GM12878 (cell line): ENCODE data around the gene UGT1A8. TPM values are rescaled to one million over a fixed set of nuclear protein-coding genes. Genes with fewer than 3 reads are reported as not detected.

Source experiments
- ATAC-seq: fragments of 200-7000 bp; cut with Tn5 transposase; 3 replicates; pipeline ENCODE4 v1.9.1; 2020; ENCODE audit warnings: mild to moderate bottlenecking, moderate library complexity
- BruUV-seq: library from RNA; stranded (reverse); fragments of 400-500 nt; replicated peaks from 2 replicates; lab custom pipeline; 2021; lab: Mats Ljungman, UMichigan
- CTCF ChIA-PET: fragments of 300-600 bp; sonication (Branson Sonifier 250); formaldehyde crosslinking; extraction: SDS; loops from one replicate; lab custom pipeline; 2021; ENCODE audit warnings: inconsistent platforms; lab: Yijun Ruan, JAX
- POLR2A ChIA-PET: fragments of 350-600 bp; formaldehyde crosslinking; extraction: SDS; loops from one replicate; lab custom pipeline; 2021; ENCODE audit warnings: inconsistent platforms; lab: Charles Lee
- RAD21 ChIA-PET: fragments of 300-600 bp; sonication (Branson Sonifier 250); formaldehyde crosslinking; loops from one replicate; lab custom pipeline; 2023; ENCODE audit warnings: antibody characterized with exemption; ENCODE audit not compliant: unreplicated experiment; lab: Charles Lee
- SMC1A ChIA-PET: fragments of 300-600 bp; sonication (Branson Sonifier 250); formaldehyde crosslinking; loops from one replicate; lab custom pipeline; 2023; ENCODE audit not compliant: unreplicated experiment, uncharacterized antibody; lab: Charles Lee
- DNase-seq: peaks from one replicate; pipeline ENCODE4 v3.0.0-alpha.2; 2011; ENCODE audit warnings: low read depth, low spot score
- FAIRE-seq: peaks from 3 replicates; lab custom pipeline; 2011; peaks lifted over from hg19 to GRCh38; lab: Jason Lieb, UNC
- H2AFZ ChIP-seq: 2 replicates; pipeline ENCODE4 v1.6.0; 2011; ENCODE audit warnings: low read depth, low read length, control low read depth; ENCODE audit not compliant: control insufficient read depth
- H3K27ac ChIP-seq: 2 replicates; pipeline ENCODE4 v1.5.1; 2011; ENCODE audit warnings: control low read depth; ENCODE audit not compliant: control insufficient read depth, insufficient read depth
- H3K27me3 ChIP-seq, 2 experiments: replicated peaks in 1 of 2; 2 replicates each; pipeline versions ENCODE4 v1.6.0 to v1.6.1; 2011; ENCODE audit warnings: low read length in 1 of 2; ENCODE audit not compliant: control insufficient read depth in 2 of 2, insufficient read depth in 2 of 2
- H3K36me3 ChIP-seq, 2 experiments: 2 replicates each; pipeline ENCODE4 v1.5.1; 2011; ENCODE audit warnings: low read length in 1 of 2; ENCODE audit not compliant: control insufficient read depth in 2 of 2, insufficient read depth in 2 of 2
- H3K4me1 ChIP-seq: 2 replicates; pipeline ENCODE4 v1.6.1; 2011; ENCODE audit warnings: mild to moderate bottlenecking, low read length, moderate library complexity, mixed read lengths; ENCODE audit not compliant: control insufficient read depth, insufficient read depth
- H3K4me2 ChIP-seq: 2 replicates; pipeline ENCODE4 v1.6.0; 2011; ENCODE audit warnings: control low read depth; ENCODE audit not compliant: control insufficient read depth, insufficient read depth
- H3K4me3 ChIP-seq: fragments of 200-600 bp; sonication (generic); 2 replicates; pipeline ENCODE4 v1.5.1; 2016
- H3K79me2 ChIP-seq: 2 replicates; pipeline ENCODE4 v1.6.0; 2011; ENCODE audit warnings: low read length; ENCODE audit not compliant: control insufficient read depth, insufficient read depth
- H3K9ac ChIP-seq: 2 replicates; pipeline ENCODE4 v1.8.0; 2011; ENCODE audit warnings: low read length, control low read depth, mixed read lengths; ENCODE audit not compliant: control insufficient read depth, insufficient read depth
- H3K9me3 ChIP-seq: replicated peaks from 3 replicates; pipeline ENCODE4 v1.5.1; 2011; ENCODE audit warnings: mild to moderate bottlenecking, low read length; ENCODE audit not compliant: control insufficient read depth, insufficient read depth
- H4K20me1 ChIP-seq: 2 replicates; pipeline ENCODE4 v1.6.0; 2011; ENCODE audit not compliant: control insufficient read depth, insufficient read depth
- ESRRA ChIP-seq: IDR thresholded peaks from 2 replicates; pipeline ENCODE4 v1.6.1; 2012; ENCODE audit warnings: mild to moderate bottlenecking, low read length, improper control_type of control experiment
- FOXM1 ChIP-seq: IDR thresholded peaks from 2 replicates; pipeline ENCODE4 v1.6.1; 2012; ENCODE audit warnings: low read depth, mild to moderate bottlenecking, inconsistent platforms, low read length, moderate library complexity
- MTA3 ChIP-seq: IDR thresholded peaks from 2 replicates; pipeline ENCODE4 v1.6.1; 2012; ENCODE audit warnings: low read length, inconsistent platforms, borderline replicate concordance
- MYB ChIP-seq: fragments of 150-350 bp; IDR thresholded peaks from 2 replicates; pipeline ENCODE4 v1.6.1; 2014; ENCODE audit warnings: mild to moderate bottlenecking, low read depth, low read length, borderline replicate concordance
- MYC ChIP-seq: IDR thresholded peaks from 2 replicates; pipeline ENCODE4 v1.6.1; 2011; ENCODE audit warnings: mild to moderate bottlenecking, low read length, moderate library complexity, inconsistent platforms; ENCODE audit not compliant: insufficient read depth, insufficient replicate concordance, insufficient read length, severe bottlenecking
- ZNF592 ChIP-seq: fragments of 450-650 bp; IDR thresholded peaks from 2 replicates; pipeline ENCODE4 v1.6.1; 2017; ENCODE audit warnings: mild to moderate bottlenecking, moderate library complexity
- WGBS: methylation state at CpG from one replicate; pipeline ENCODE4 v1.1.6; 2016; ENCODE audit warnings: low lambda C conversion rate; ENCODE audit not compliant: insufficient replicate concordance, insufficient coverage; ENCODE audit errors: missing lambda C conversion rate; 5-methylcytosine and 5-hydroxymethylcytosine counted together
- in situ Hi-C: fragments of 300-500 bp; cut with MboI; formaldehyde crosslinking; loops from 9 replicates; pipeline ENCODE4 v1.14.3; 2018; ENCODE audit warnings: mixed read lengths
- intact Hi-C: fragments of 100-400 bp; cut with micrococcal nuclease; formaldehyde crosslinking; loops from one replicate; pipeline ENCODE4 v1.14.2; 2022; ENCODE audit not compliant: unreplicated experiment
- polyA plus RNA-seq, 11 experiments: library from polyadenylated mRNA; depleted of rRNA in 4 of 11; unstranded in 6 of 11; stranded (reverse) in 5 of 11; fragments of >200 nt; fragmentation: Nextera tagmentation in 4 of 11; fragmentation: Illumina TruSeq in 1 of 11; extraction: Ambion mirVana in 4 of 11; extraction: Trizol in 1 of 11; gene quantifications; 1 replicate in 1 of 11; 2 replicates in 10 of 11; pipeline versions ENCODE4 v1.2.1 to v1.2.3, GENCODE V29; 2011 to 2016; ENCODE audit warnings: inconsistent platforms in 2 of 11, missing spikeins in 2 of 11, low read depth in 1 of 11
- total RNA-seq, 4 experiments: library from RNA; depleted of rRNA in 3 of 4; stranded (reverse); fragments of >200 nt in 3 of 4; fragmentation: Illumina TruSeq in 1 of 4; extraction: Trizol in 1 of 4; gene quantifications; 2 replicates each; pipeline versions ENCODE4 v1.2.1 to v1.2.3, GENCODE V29; 2013 to 2021

Gene UGT1A8
- total and polyA plus RNA-seq, 10 of the 15 experiments (the other 5 are each of a cell fraction or from before 2014, with no cell fraction given) = not detected

- Histone ChIP-seq H3K27ac (no peak within 1 kb of the TSS), H3K4me2 (no peak within 1 kb of the TSS), H2AFZ (no peak within 1 kb of the TSS), H3K79me2 (no peaks in the 10 kb centered on the region), H3K9me3 (no peaks in the 10 kb centered on the region), H3K36me3 (no peaks in the 10 kb centered on the region), H3K4me1 (no peaks in the 10 kb centered on the region), H3K9ac (no peak within 1 kb of the TSS), H4K20me1 (no peaks in the 10 kb centered on the region), H3K4me3 (no peak within 1 kb of the TSS), H3K27me3 (0 out of 4 replicates have a peak, but pooled peaks cover 0 to 3% of the 10 kb centered on the region in 2 experiments)
- in situ Hi-C loops = no loop called here
- DNase-seq (no peak), FAIRE-seq (no peak), ATAC-seq (no peak)
- ChIA-PET POLR2A (no interaction called here), CTCF (interaction anchor here (0.8 kb wide), 1 partner anchor 18 kb away, joined by 3 read pairs; no protein-coding TSS in a partner anchor), RAD21 (no interaction called here), SMC1A (no interaction called here)
- intact Hi-C loops = no loop called here
- no TSS peak for BruUV-seq
- WGBS = 23% methylated on average over 4 of the region's 4 CpGs
- TF ChIP-seq MTA3 = no peak
- TF ChIP-seq MYB = no peak
- TF ChIP-seq ESRRA = no peak
- TF ChIP-seq ZNF592 = no peak
- TF ChIP-seq MYC = no peak
- no peak for TF ChIP-seq FOXM1
Observed at GRCh38 chr2:233692648-233693047, 75.2 kb downstream of the UGT1A8 start, which contains the start of gene UGT1A6. Gene UGT1A6, plus strand, starts transcription at chr2:233692890. Its CDS starts 115 bp downstream, at chr2:233693005.
